ENCODE results near the gene CPA4.

The CPA4 gene

GRCh38 chr7:130363026-130363847, 70.3 kb downstream of the CPA4 start:
- no peak for DNase-seq (ENCODE audit: low spot score)
- TF ChIP-seq CTCF (IDR thresholded peaks at IDR 0.05; ENCODE audit: extremely low read depth, missing control alignments): no peak

GRCh38 chr7:130364451-130364850, 71.5 kb downstream of the CPA4 start:
- DNase-seq (ENCODE audit: low spot score): no peak
- no peak for TF ChIP-seq CTCF (IDR thresholded peaks at IDR 0.05; ENCODE audit: extremely low read depth, missing control alignments)

- no peak for TF ChIP-seq CTCF (IDR thresholded peaks at IDR 0.05; ENCODE audit: extremely low read depth, missing control alignments)
- no peak for DNase-seq (ENCODE audit: low spot score)
Observed at GRCh38 chr7:130365088-130365487, 72.1 kb downstream of the CPA4 start.

- no peak for TF ChIP-seq CTCF (IDR thresholded peaks at IDR 0.05; ENCODE audit: extremely low read depth, missing control alignments)
- DNase-seq (ENCODE audit: low spot score): peak; percentile 46
Observed at GRCh38 chr7:130365511-130366441, 72.8 kb downstream of the CPA4 start.

GRCh38 chr7:130366564-130366963, 73.6 kb downstream of the CPA4 start:
- no peak for DNase-seq (ENCODE audit: low spot score)
- no peak for TF ChIP-seq CTCF (IDR thresholded peaks at IDR 0.05; ENCODE audit: extremely low read depth, missing control alignments)

- no peak for DNase-seq (ENCODE audit: low spot score)
- no peak for TF ChIP-seq CTCF (IDR thresholded peaks at IDR 0.05; ENCODE audit: extremely low read depth, missing control alignments)
Observed at GRCh38 chr7:130367088-130367755, 74.3 kb downstream of the CPA4 start.

Measured in GM20000 (cell line).